HUDEP-2 (cell line): Measurements from ENCODE around the gene KCNJ15.
"Not testable (repeated sequence)": the region's sequence is repeated elsewhere in the genome, so short reads cannot be mapped to it uniquely, and the experiment has no call there.

Experiments
- DNase-seq, 76 experiments: peaks; one replicate each; lab custom pipeline; 2025; ENCODE audit not compliant: unreplicated experiment in 76 of 76; lab: John Stamatoyannopoulos, UW

Gene KCNJ15

DNA sequence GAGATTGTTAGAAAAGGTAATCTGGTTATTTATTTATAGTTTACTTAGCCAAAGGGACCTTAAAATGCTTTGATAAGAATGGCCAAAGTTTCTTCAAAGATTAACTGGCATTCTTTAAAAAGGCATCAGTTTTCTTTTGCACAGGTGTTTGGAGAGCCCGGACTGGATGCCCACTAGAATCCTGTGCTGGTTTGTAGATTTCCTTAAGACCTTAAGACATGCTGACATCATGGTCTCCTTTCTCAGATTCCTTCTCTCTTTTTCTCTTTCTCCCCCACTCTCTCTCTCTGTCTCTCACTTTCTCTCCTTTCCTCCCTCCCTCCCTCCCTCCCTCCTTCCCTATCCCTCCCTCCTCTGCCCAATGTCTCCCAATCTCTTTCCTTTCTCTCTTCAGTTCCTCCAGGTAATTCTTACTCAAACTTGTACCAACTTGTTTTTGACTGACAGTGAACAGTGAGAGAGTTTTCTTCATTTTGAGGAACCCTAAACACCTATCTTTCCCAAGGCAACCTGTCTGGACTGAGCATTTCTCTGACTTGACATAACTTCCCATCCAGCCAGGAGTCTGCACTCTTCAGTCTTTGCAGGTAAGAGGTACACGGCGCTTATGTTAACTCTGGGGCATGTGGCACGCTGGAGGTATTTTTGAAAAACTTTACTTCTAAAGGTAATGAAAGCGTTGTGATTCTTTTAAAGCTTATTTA is at the start of gene KCNJ15:
Gene KCNJ15, plus strand, starts transcription at position 393 of the 704 bp plus-strand sequence. CDS start 42,271 bp downstream, outside the sequence.
- DNase-seq: no peak

- no peak for DNase-seq
Observed at GRCh38 chr21:38208118-38208517, 48.7 kb upstream of the KCNJ15 start.

- DNase-seq: no peak
Observed at GRCh38 chr21:38211321-38211720, 45.5 kb upstream of the KCNJ15 start.

DNA sequence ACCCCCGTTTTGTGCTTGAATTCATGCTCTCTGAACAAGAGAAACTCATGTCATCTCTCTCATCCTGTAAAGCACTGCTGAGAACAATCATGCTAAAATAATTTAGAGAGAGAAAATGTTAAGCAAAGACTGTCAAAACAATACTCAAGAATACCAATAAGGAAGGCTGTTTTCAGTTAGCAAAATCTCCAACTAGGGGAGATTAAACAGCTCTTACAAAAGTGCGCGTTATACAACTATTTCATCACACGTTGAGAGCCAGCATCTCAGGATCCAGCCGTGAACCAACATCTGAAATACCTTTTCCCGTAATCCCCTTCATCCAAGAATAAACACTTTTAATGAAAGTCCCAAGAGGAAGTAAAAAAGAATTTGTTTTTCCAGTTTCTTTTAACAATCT is 44.1 kb upstream of the KCNJ15 start:
- no peak for DNase-seq

- peak in 70 of 76 experiments; percentile 7 to 89 (median 62) for DNase-seq
Observed at GRCh38 chr21:38219049-38219628, 37.7 kb upstream of the KCNJ15 start.

- DNase-seq: peak in 64 of 76 experiments; percentile 5 to 90 (median 34)
Observed at GRCh38 chr21:38220270-38220737, 36.5 kb upstream of the KCNJ15 start.

GRCh38 chr21:38221594-38221993 is 35.2 kb upstream of the KCNJ15 start:
- DNase-seq: no peak

DNA sequence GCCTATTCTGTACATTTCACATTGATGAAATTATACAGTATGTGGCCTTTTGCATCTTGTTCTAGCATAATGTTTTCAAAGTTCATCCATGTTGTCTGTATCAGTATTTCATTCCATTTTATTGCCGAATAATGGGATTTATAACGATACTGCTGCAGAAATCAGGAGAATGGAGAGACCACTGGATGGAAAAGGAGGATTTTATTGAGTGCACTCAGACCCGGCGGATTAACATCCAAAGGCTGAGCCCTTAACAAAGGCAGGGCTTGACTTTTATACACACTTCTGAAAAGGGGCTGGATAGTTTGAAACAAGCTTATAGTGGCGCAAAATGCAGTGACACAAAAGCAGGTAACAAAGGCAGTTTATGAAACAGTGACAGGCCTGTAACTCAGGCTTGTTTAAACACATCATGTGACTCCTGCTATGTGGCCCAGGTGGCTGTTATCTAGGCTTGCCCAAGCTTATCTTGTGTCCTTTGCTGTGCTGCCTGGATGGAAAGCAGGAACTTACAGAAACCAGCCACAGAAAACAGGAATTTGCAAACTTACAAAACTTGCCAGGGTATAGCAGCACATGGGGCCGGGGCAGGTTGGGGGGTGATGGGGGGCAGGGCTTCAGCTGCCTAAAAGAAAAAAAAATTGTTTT is 32.8 kb upstream of the KCNJ15 start:
- peak in 6 of 76 experiments; percentile 9 to 28 (median 16) for DNase-seq

DNA sequence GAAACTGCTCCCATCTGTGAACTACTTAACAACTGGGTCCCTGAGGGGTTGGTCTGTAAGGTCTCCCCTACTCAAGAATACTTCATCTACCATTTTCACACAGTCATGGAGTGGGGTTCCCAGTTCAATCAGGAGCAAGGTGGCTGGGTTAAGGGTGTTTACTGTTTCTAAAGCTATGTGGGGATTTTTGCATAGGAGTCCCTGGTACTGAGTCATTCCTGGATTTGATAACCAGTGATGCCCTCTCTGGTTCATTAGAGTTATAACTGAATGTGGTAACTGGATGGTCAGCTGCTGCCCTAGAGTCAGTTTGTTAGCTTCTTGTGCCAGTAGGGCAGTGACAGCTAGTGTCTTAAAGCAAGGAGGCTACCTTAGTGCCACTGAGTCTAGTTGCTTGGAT is 29.4 kb upstream of the KCNJ15 start:
- no peak for DNase-seq

GRCh38 chr21:38228115-38228514 is 28.7 kb upstream of the KCNJ15 start:
- no peak for DNase-seq

- DNase-seq: no peak
Observed at GRCh38 chr21:38228537-38228936, 28.3 kb upstream of the KCNJ15 start.

GRCh38 chr21:38229260-38229877 is 27.4 kb upstream of the KCNJ15 start:
- DNase-seq: no peak

DNA sequence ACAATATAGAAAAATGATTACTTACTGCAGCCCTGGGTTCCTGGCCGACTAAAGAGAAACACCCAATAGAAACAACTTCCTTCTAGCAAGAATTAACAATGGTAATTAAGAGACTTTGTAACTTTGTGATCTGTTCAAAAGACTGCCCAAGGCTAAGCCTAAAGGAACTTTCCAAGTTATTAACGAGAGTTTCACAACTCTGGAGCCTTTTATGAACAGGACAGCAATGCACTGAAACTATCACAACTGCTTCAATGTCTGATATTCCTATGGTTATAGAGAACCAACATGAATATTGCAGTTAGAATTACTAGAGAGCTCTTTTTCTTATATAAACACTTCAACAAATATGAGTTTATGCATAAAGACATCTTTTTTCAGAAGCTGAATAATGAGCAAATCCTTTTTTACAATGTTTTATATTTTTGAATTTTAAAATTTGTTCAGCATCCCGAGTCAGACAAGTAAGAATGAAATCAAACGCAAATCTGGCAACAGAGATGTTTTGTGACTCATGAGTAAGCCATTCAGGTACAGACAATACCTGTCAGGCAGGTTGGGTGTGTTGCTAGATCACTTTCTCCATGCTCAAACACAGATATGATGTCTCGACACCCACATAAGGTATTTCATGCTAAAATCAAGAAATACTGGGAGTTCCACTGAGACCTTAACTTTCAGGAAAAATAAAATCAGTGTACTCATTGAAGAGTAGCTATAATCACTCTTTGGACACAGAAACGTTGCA is 22.2 kb upstream of the KCNJ15 start:
- DNase-seq: no peak

DNA sequence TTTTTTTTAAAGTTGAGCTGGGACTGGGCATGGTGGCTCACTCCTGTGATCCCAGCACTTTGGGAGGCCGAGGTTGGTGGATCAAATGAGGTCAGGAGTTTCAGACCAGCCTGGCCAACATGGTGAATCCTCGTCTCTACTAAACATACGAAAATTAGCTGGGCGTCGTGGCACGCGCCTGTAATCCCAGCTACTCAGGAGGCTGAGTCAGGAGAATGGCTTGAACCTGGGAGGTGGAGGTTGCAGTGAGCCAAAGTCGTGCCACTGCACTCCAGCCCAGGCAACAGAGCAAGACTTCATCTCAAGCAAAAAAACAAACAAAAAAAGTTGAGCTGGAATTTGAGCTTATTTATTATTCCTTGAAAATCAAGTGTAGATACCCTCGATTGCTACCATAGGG is 21.5 kb upstream of the KCNJ15 start:
- not testable (repeated sequence) for DNase-seq

GRCh38 chr21:38236232-38236631 is 20.6 kb upstream of the KCNJ15 start:
- DNase-seq: no peak

DNA sequence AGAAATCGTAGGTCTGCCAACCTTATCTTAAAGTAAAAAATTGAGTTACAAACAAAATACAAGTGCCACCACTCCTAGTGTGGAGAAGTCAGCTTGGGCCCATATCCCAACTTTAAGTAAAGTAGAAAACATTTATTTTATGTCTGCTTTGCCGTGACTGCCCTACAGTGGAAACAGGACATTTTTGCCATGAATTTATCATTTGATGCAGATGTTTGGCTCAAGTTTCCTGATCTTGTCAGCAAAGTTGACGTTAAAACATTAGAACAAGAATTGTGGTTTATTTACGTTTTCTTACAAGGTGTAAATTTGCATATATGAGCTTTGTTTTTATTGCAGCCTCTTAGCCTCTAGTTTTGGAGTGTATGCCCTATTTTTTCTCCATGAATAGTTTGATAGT is 17.1 kb upstream of the KCNJ15 start:
- DNase-seq: no peak

GRCh38 chr21:38240129-38240528 is 16.7 kb upstream of the KCNJ15 start:
- no peak for DNase-seq

DNA sequence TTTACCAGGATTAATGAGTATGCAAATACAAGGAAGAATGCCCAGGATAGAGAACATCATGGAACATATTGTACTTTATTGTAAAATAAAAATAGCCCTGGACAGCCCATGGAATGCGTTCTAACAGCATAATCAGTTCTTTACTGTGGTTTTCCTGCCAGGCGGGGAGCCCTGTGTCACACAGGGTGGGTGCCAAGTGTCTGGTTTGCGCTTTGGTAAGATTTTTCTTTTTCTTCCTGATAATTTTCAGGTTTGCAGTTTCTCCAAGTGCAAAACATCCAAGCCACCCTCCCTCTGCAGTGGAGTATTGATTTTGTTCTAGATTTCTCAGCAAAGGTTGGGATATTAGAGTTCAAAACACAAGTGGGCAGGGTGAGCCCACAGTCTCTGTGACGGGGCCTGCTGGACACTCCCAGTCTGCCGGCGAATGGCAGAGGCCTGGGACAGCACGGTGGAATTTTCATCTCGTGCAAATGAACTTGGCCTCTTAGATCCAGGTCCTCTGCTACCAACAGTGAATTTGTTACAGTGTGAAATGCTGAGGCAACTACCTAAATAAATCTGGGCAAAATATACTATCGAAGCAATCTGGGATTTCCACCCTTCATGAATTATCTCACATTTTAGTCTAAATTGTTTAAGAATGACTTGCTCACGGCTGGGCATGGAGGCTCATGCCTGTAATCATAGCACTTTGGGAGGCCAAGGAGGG is 15.6 kb upstream of the KCNJ15 start:
- no peak for DNase-seq

GRCh38 chr21:38242061-38242460 is 14.7 kb upstream of the KCNJ15 start:
- no peak for DNase-seq
